ENCODE results near the gene UBR1. TPM values are rescaled to one million over a fixed set of nuclear protein-coding genes. Genes with fewer than 3 reads are reported as not detected.

UBR1 gene
- total RNA-seq, 1 experiment from 2014 or later = 23.2 TPM

- Histone ChIP-seq H3K27me3 (ENCODE audit: control insufficient read depth, insufficient read depth, low read length) (no peaks in the 10 kb centered on the region), H3K4me1 (ENCODE audit: control insufficient read depth, insufficient read depth, low read length) (peaks cover 3% of the 10 kb centered on the region; the same call in 1 of the 2 replicates), H3K9me3 (ENCODE audit: control insufficient read depth, insufficient read depth, low read depth, low read length) (no peaks in the 10 kb centered on the region), H3K4me3 (ENCODE audit: low read depth in 2 of 2, low read length in 2 of 2) (no peak overlapping the region), H3K36me3 (ENCODE audit: control insufficient read depth, insufficient read depth, low read length) (no peaks in the 10 kb centered on the region; the same call in 1 of the 2 replicates), H3K27ac (ENCODE audit: low read length) (no peak overlapping the region)
- in situ Hi-C loops (cut with HindIII; ENCODE audit: low pct_unique_long_range_greater_than_20kb, low sequenced_read_pairs) = no loop called here
- CTCF ChIA-PET = interaction anchor here (0.5 kb wide), 1 partner anchor 260 kb away, joined by 3 read pairs; the partner anchor contains the start of genes TUBGCP4 and ZSCAN29
- intact Hi-C loops (cut with micrococcal nuclease; ENCODE audit: unreplicated experiment) = no loop called here
- no TSS peak for BruUV-seq (replicated peaks)
- POLR2A ChIA-PET = no interaction called here
- no peak for DNase-seq (ENCODE audit: low read depth, low spot score)
- no peak for ATAC-seq
- TF ChIP-seq REST (IDR thresholded peaks at IDR 0.05; ENCODE audit: insufficient read depth in 1 of 2, low read depth in 2 of 2, low read length in 1 of 2) = no peak
- no peak for TF ChIP-seq TCF7L2 (IDR thresholded peaks at IDR 0.05; ENCODE audit: low read depth, low read length)
- TF ChIP-seq SIN3A (IDR thresholded peaks at IDR 0.05; ENCODE audit: borderline replicate concordance, insufficient read depth, low read depth, low read length) = no peak
- no peak for TF ChIP-seq CTCF (IDR thresholded peaks at IDR 0.05)
Measured at GRCh38 chr15:43111354-43111753, 5.5 kb upstream of the UBR1 start.

GRCh38 chr15:43107751-43108150, 1.9 kb upstream of the UBR1 start:
- in situ Hi-C loops (cut with HindIII; ENCODE audit: low pct_unique_long_range_greater_than_20kb, low sequenced_read_pairs) (no loop called here), intact Hi-C loops (cut with micrococcal nuclease; ENCODE audit: unreplicated experiment) (no loop called here)
- ChIA-PET POLR2A (no interaction called here), CTCF (no interaction called here)
- no peak for ATAC-seq
- H3K27ac ChIP-seq (ENCODE audit: low read length) = no peak overlapping the region
- H3K4me3 ChIP-seq (ENCODE audit: low read depth in 2 of 2, low read length in 2 of 2) = no peak overlapping the region
- no peaks in the 10 kb centered on the region; the same call in 1 of the 2 replicates for H3K36me3 ChIP-seq (ENCODE audit: control insufficient read depth, insufficient read depth, low read length)
- no peaks in the 10 kb centered on the region for H3K27me3 ChIP-seq (ENCODE audit: control insufficient read depth, insufficient read depth, low read length)
- H3K9me3 ChIP-seq (ENCODE audit: control insufficient read depth, insufficient read depth, low read depth, low read length) = no peaks in the 10 kb centered on the region
- H3K4me1 ChIP-seq (ENCODE audit: control insufficient read depth, insufficient read depth, low read length) = peaks cover 13% of the 10 kb centered on the region
- no peak for DNase-seq (ENCODE audit: low read depth, low spot score)
- TF ChIP-seq SIN3A (IDR thresholded peaks at IDR 0.05; ENCODE audit: borderline replicate concordance, insufficient read depth, low read depth, low read length) = no peak
- TF ChIP-seq POLR2AphosphoS5 (IDR thresholded peaks at IDR 0.05; ENCODE audit: low read depth, low read length) = no peak
- no peak for TF ChIP-seq TCF7L2 (IDR thresholded peaks at IDR 0.05; ENCODE audit: low read depth, low read length)
- TF ChIP-seq CTCF (IDR thresholded peaks at IDR 0.05) = no peak
- TF ChIP-seq REST (IDR thresholded peaks at IDR 0.05; ENCODE audit: insufficient read depth in 1 of 2, low read depth in 2 of 2, low read length in 1 of 2) = no peak
- no TSS peak for BruUV-seq (replicated peaks)
